GM20431 (cell line): Measurements from ENCODE around the gene EGFL7.
"Not testable (repeated sequence)": the region's sequence is repeated elsewhere in the genome, so short reads cannot be mapped to it uniquely, and the experiment has no call there.

Experiments
- in situ Hi-C: fragments of 300-500 bp; cut with MseI, MboI; formaldehyde crosslinking; loops from one replicate; pipeline ENCODE4 v1.15.0; 2020; ENCODE audit warnings: low sequenced_read_pairs; ENCODE audit not compliant: unreplicated experiment

The EGFL7 gene

GRCh38 chr9:136623842-136624183 lies 38.9 kb upstream of the EGFL7 start:
- in situ Hi-C loops: loop anchor here (5.0 kb wide), 1 partner anchor 132 kb away; no protein-coding TSS in a partner anchor

- in situ Hi-C loops: loop anchor here (5.0 kb wide), 1 partner anchor 132 kb away; no protein-coding TSS in a partner anchor
Measured at GRCh38 chr9:136624184-136624951, 38.3 kb upstream of the EGFL7 start.

- in situ Hi-C loops: no loop called here
Measured at GRCh38 chr9:136625101-136626065, 37.3 kb upstream of the EGFL7 start.

GRCh38 chr9:136626066-136626725 lies 36.5 kb upstream of the EGFL7 start:
- in situ Hi-C loops: no loop called here

- in situ Hi-C loops: no loop called here
Measured at GRCh38 chr9:136626740-136627642, 35.7 kb upstream of the EGFL7 start.

GRCh38 chr9:136627703-136628102 lies 35.0 kb upstream of the EGFL7 start:
- in situ Hi-C loops: no loop called here

- in situ Hi-C loops: no loop called here
Measured at GRCh38 chr9:136628268-136628667, 34.4 kb upstream of the EGFL7 start.

- in situ Hi-C loops: no loop called here
Measured at GRCh38 chr9:136629001-136629878, 33.5 kb upstream of the EGFL7 start.

- in situ Hi-C loops: no loop called here
Measured at GRCh38 chr9:136629879-136630661, 32.6 kb upstream of the EGFL7 start.

GRCh38 chr9:136630662-136630992 lies 32.1 kb upstream of the EGFL7 start:
- in situ Hi-C loops: no loop called here

GRCh38 chr9:136631038-136632000 lies 31.4 kb upstream of the EGFL7 start:
- in situ Hi-C loops: no loop called here

- in situ Hi-C loops: not testable (repeated sequence)
Measured at GRCh38 chr9:136632072-136632471, 30.6 kb upstream of the EGFL7 start.

- in situ Hi-C loops: not testable (repeated sequence)
Measured at GRCh38 chr9:136632491-136633106, 30.1 kb upstream of the EGFL7 start.

- in situ Hi-C loops: no loop called here
Measured at GRCh38 chr9:136634904-136635303, 27.8 kb upstream of the EGFL7 start.

GRCh38 chr9:136640171-136641111 lies 22.3 kb upstream of the EGFL7 start:
- in situ Hi-C loops: no loop called here
